TTC549 (cell line): ENCODE results near the gene RAD54L2.
"Not testable (repeated sequence)": the region's sequence is repeated elsewhere in the genome, so short reads cannot be mapped to it uniquely, and the experiment has no call there.

Experiments used
- FAIRE-seq: peaks from 2 replicates; lab custom pipeline; 2012; peaks lifted over from hg19 to GRCh38; lab: Jason Lieb, UNC

Gene RAD54L2

DNA sequence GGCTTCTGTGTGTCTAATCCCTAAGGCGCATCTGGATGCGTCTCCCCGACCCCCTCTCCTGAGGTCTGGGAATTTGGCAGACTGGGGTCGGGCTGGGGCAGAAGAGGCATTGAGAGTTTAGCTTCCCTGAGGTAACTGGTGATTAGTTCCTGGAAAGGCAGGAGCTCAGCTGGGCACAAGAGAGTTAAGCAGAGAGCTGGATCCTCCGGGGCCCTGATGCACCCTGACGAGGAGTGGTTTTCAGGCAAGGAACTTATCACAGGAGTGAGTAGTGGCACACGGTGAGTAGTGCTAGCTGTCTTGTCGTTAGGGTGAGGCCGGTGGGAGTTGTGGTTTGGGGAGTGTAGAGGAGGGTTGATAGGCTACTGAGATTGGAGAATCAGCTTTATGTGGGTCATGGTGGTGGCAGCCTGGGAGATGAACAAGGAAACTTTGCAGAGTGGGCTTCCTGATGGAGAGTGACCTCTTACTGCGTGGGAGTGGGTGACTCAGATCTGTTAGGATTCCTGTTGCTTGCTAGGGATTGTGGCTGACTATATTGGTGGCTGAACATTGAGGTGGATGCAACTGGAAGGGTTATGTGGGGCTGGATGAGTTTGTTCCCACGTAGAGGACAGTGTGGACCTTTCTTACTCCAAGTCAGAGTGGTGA, 897 bp downstream of the RAD54L2 start:
- FAIRE-seq = no peak

- FAIRE-seq = not testable (repeated sequence)
These were observed 4.1 kb downstream of the RAD54L2 start for GRCh38 chr3:51542596-51542995.

- no peak for FAIRE-seq
These were observed 5.7 kb downstream of the RAD54L2 start for GRCh38 chr3:51544011-51544775.

- FAIRE-seq = no peak
These were observed 8.8 kb downstream of the RAD54L2 start for GRCh38 chr3:51547274-51547673.

DNA sequence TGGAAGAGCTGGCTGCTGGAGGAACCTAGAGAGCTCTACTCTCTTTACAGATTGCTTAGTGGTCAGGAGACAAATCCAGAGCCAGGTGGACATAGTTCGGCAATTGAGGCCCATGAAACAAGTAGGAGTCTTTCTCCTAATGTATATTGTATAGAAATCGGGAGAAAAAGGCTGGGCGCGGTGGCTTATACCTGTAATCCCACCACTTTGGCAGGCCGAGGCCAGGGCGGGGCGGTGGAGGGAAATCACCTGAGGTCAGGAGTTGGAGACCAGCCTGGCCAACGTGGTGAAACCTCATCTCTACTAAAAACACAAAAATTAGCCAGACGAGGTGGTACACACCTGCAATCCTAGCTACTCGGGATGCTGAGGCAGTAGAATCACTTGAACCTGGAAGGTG, 10.8 kb downstream of the RAD54L2 start:
- FAIRE-seq = no peak

- FAIRE-seq = no peak
These were observed 11.7 kb downstream of the RAD54L2 start for GRCh38 chr3:51550080-51550819.

DNA sequence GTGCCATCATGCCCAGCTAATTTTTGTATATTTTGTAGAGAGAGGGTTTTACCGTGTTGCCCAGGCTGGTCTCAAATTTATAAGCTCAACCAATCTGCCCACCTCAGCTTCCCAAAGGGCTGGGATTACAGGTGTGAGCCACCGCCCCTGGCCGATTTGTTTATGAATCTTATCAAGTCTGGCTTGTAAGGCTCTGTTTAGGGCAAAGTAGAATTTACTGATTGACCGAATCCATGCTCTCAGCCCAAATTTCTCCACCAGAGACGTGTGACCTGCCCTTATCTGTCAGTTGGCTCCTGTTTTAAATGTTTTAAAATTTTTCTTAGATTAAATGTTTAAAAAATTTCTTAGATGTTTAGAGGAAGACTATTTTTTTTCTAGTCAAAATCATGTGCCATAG, 19.5 kb downstream of the RAD54L2 start:
- FAIRE-seq = no peak

DNA sequence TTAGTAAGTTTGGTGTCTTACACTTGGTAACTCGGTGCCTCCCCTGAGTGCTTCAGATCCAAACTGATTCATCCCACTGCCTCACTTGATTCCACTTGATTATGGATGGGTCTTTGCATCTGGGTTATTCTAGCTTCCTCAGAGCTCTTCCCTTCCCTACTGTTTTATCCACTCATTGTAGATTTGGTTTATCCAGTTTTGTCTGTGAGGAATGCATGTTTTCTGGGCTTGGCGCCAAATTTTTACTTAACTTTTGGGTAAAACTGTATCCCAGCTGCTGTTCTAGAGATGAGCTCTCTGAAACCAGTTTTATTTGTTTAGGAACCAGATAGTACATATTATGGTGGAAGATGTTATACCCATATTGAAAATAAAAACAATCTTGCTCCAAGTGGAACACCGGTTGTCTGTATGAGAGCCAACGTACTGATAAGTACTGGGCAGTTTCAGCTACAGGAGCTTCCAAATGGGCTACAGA, 20.9 kb downstream of the RAD54L2 start:
- no peak for FAIRE-seq

- no peak for FAIRE-seq
These were observed 21.4 kb downstream of the RAD54L2 start for GRCh38 chr3:51559961-51560360.

DNA sequence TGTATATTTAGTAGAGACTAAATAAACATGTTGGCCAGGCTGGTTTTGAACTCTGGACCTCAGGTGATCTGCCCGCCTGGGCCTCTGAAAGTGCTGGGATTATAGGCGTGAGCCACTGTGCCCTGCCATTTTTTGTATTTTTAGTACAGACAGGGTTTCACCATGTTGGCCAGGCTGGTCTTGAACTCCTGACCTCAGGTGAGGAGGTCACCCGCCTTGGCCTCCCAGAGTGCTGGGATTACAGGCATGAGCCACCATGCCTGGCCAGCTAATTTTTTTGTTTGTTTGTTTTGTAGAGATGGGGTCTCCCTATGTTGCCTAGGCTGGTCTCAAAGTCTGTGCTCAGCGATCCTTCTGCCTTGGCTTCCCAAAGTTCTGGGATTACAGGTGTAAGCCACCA, 23.9 kb downstream of the RAD54L2 start:
- FAIRE-seq = not testable (repeated sequence)

- no peak for FAIRE-seq
These were observed 29.5 kb downstream of the RAD54L2 start for GRCh38 chr3:51568036-51568435.

DNA sequence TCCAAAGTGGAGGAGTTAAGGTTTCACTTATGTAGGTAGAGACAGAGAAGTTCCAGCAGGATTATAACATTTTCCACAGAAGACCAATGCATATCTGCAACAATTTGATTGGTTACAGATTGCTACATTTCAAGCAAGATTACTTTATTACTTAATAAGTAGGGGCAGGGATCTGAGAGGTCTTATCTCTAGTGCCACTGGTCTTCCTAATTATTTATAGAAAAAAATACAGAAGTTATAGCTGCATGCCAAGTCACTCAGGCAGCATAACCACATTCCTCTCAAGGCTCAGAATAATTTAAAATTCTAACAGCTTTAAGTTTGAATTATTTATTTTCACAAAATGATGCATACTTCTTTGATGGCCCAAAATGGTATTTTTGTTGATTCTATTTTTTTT, 30.5 kb downstream of the RAD54L2 start:
- no peak for FAIRE-seq

GRCh38 chr3:51578238-51578637, 39.7 kb downstream of the RAD54L2 start:
- no peak for FAIRE-seq

DNA sequence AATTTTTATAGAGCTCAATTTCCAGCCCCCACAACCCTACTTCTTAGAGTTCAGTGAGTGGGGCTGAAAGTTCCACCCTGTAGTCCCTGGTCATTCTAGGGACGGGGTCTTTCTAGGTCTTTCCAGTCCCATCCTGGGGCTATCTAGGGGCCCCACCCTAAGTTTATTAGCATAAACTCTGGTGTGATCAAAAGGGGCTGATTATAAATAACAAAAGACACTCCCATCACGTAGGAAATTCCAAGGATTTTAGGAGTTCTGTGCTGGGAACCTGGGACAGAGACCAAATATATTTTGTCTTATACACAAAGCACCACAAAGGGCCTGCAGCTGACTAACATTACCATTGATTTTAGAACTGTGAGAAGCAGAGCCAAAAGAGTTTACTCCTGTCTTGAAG, 41.9 kb downstream of the RAD54L2 start:
- FAIRE-seq = no peak

GRCh38 chr3:51581524-51581923, 43.0 kb downstream of the RAD54L2 start:
- no peak for FAIRE-seq

- FAIRE-seq = no peak
These were observed 46.7 kb downstream of the RAD54L2 start for GRCh38 chr3:51585197-51585596.

DNA sequence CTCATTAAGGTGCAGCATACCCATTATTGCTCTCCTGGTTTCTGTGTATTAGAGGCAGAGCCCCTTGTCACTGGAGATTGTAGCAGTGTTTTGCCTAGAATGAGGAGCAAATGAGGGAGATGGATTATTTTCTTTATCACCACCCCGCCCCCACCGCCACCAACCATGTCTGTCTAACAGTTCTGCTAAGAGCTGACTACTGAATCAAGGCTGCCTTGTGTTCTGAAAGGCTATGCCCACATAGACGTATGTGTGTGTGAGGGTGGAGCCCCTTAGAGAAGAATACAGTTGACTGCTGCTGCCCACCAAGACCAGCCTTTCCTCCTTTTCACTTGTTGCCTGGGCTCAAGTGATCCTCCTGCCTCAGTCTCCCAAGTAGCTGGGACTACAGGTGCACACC, 47.4 kb downstream of the RAD54L2 start:
- no peak for FAIRE-seq
